Psoas muscle (tissue), 8 donors: Measurements from ENCODE around the gene BAG5. TPM values are rescaled to one million over a fixed set of nuclear protein-coding genes. Genes with fewer than 3 reads are reported as not detected.
A peak's percentile ranks its signal among the peaks of the same experiment; 100 is the strongest.

Experiments used
- ATAC-seq, 4 donors: fragments of 200-7000 bp; cut with Tn5 transposase; one replicate each; pipeline ENCODE4 v1.9.1; 2020; ENCODE audit warnings: moderate library complexity in 3 of 4, mild to moderate bottlenecking in 2 of 4
- DNase-seq, 2 donors: peaks; one replicate each; pipeline ENCODE4 v3.0.0-alpha.2; 2020
- H3K27ac ChIP-seq: fragments of 200-600 bp; one replicate; pipeline ENCODE4 v1.8.0; 2022
- H3K27me3 ChIP-seq, 3 donors: fragments of 200-600 bp in 1 of 3; one replicate each; pipeline versions ENCODE4 v1.6.1 to v1.8.0; 2013 to 2022; ENCODE audit warnings: low read length in 2 of 3, mild to moderate bottlenecking in 2 of 3, moderate library complexity in 1 of 3; ENCODE audit not compliant: insufficient read depth in 3 of 3
- H3K36me3 ChIP-seq, 2 donors: fragments of 200-600 bp in 1 of 2; one replicate each; pipeline versions ENCODE4 v1.6.1 to v1.8.0; 2013 to 2022; ENCODE audit warnings: low read depth in 1 of 2, mild to moderate bottlenecking in 1 of 2, moderate library complexity in 1 of 2; ENCODE audit not compliant: insufficient read depth in 1 of 2
- H3K4me1 ChIP-seq: fragments of 200-600 bp; one replicate; pipeline ENCODE4 v1.8.0; 2022
- H3K4me3 ChIP-seq: fragments of 200-600 bp; one replicate; pipeline ENCODE4 v1.8.0; 2022; ENCODE audit warnings: mild to moderate bottlenecking
- H3K9me3 ChIP-seq: fragments of 200-600 bp; one replicate; pipeline ENCODE4 v1.8.0; 2022
- WGBS, 3 donors: extraction: QIAGEN DNeasy Blood & Tissue Kit; methylation state at CpG; one replicate each; pipeline versions ENCODE4 v1.1.6 to v1.1.7; 2013; 5-methylcytosine and 5-hydroxymethylcytosine counted together
- intact Hi-C, 2 donors: fragments of 100-400 bp; cut with DNase I; formaldehyde crosslinking; loops; one replicate each; pipeline versions ENCODE4 v1.11.0 to v1.14.2; 2022
- polyA plus RNA-seq, 3 donors: library from polyadenylated mRNA; stranded (reverse); fragments of 200-250 nt; gene quantifications; one replicate each; pipeline ENCODE4 v1.2.3, GENCODE V29; 2013
- total RNA-seq, 4 donors: library from RNA; stranded (reverse); fragmentation: NEBNext Ultra II Directional in 2 of 4; extraction: Animal tissue kit (Norgen Biotek cat#: 25700) in 2 of 4; gene quantifications; one replicate each; pipeline versions ENCODE4 v1.2.1 to v1.2.4, GENCODE V29; 2021 to 2023
- TF ChIP-seq, protein P1 (sequence below): fragments of 200-600 bp; IDR thresholded peaks from one replicate; pipeline ENCODE4 v1.8.0; 2022; ENCODE audit warnings: antibody characterized with exemption
- donor health status: healthy with polysubstance abuse.
- donor health status: DM: no; HTN: no; CAD: no; lungs with moderate emphysema.
- donor health status: Bipolar disorder and iron deficiency.
- donor health status: healthy.
- donor health status: DM: yes; HTN: yes; CAD: no.
- donor health status: DM: no; HTN: no; CAD: no.
- donor health status: DM: no; HTN: no; CAD: no.
- donor health status: DM: yes; HTN: yes; CAD: no.

Gene BAG5
- total and polyA plus RNA-seq, 7 donors, result 8.7 to 29.5 (median 17.9) TPM

DNA sequence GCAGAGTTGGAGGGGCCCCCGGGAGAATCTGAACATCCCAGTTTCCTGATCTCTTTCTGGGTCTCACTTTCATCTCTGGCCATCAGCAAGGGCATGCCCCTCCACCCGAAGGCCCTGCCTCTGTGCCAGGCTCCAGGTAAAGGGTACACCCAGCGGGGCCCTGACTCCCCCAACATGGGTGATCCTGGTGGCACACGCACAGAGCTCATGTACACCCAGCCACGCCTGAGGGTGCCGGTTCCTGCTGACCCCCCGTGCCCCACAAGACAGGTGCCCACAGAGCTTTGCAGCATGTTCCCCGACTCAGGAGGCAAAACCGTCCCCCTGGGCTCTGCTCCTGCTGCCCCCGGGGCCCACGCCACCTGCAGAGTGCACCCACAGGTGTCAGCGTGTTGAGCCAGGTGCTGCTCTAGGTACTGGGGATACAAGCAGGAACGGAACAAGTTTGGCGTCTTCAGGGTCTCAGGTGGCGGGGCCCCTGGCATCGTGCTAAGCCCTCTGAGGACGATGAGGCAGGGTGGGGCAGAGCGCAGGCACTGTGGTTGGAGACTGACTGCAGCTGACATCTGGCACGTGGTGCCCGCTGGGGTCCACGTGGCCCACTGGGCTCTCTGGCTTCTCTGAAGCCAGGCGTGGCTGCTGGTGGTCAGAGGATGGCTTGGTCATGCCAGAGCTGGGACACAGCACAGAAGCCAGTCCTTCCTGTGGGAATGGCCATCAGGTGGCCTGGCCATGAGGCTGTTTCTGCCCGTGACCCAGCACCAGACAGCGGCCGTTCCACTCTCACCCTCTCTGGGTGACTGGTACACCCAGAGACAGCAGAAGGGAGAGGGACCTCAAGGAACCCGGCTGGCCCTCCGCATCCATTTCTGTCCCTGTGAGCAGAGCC lies 13.8 kb downstream of the BAG5 start:
- WGBS, 3 donors, result 75 to 80% (median 76%) methylated on average over 27 of the region's 27 CpGs
- no peak for ATAC-seq
- TF ChIP-seq, protein P1, sequence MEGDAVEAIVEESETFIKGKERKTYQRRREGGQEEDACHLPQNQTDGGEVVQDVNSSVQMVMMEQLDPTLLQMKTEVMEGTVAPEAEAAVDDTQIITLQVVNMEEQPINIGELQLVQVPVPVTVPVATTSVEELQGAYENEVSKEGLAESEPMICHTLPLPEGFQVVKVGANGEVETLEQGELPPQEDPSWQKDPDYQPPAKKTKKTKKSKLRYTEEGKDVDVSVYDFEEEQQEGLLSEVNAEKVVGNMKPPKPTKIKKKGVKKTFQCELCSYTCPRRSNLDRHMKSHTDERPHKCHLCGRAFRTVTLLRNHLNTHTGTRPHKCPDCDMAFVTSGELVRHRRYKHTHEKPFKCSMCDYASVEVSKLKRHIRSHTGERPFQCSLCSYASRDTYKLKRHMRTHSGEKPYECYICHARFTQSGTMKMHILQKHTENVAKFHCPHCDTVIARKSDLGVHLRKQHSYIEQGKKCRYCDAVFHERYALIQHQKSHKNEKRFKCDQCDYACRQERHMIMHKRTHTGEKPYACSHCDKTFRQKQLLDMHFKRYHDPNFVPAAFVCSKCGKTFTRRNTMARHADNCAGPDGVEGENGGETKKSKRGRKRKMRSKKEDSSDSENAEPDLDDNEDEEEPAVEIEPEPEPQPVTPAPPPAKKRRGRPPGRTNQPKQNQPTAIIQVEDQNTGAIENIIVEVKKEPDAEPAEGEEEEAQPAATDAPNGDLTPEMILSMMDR, result no peak
- Histone ChIP-seq H3K36me3 (no peaks in the 10 kb centered on the region), H3K9me3 (no peaks in the 10 kb centered on the region), H3K4me1 (peaks cover 44% of the 10 kb centered on the region), H3K27me3 (no peaks in the 10 kb centered on the region), H3K27ac (peak overlapping the region; percentile 30), H3K4me3 (no peak overlapping the region)
- peak in 1 of 2 donors; percentile 14 for DNase-seq
- intact Hi-C loops, result loop anchor here in 1 of 2 donors (10.0 kb wide), 1 partner anchor 54 kb away; no protein-coding TSS in a partner anchor

DNA sequence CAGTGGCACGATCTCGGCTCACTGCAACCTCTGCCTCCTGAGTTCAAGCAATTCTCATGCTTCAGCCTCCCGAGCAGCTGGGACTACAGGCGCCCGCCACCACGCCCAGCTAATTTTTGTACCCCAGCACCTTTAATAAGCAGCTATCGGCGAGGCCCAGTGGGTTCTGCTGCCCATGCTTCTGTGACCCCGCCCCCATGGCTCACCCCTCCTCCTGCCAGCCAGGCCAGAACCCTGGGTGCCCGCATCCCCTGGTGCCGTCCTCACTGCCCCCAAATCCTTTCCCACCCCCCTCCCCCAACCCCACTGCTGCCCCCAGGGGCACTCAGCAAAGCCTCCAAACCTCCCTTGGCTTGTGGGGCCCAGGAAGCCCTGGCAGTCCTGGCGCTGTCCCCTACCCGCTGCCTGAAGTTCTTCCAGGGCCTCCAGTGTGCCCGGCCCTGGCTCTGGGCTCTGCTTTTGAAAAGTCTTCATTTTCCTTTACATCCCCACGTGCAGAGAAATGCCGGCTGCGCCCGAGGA lies 14.5 kb downstream of the BAG5 start:
- ATAC-seq, result no peak
- H3K4me1 ChIP-seq, result peaks cover 46% of the 10 kb centered on the region
- H3K36me3 ChIP-seq, result no peaks in the 10 kb centered on the region
- intact Hi-C loops, result loop anchor here (1.0 to 10.0 kb wide), 3 partner anchors 29 to 53 kb away; no protein-coding TSS in a partner anchor
- peak in 1 of 2 donors; percentile 14 for DNase-seq
- no peak overlapping the region for H3K4me3 ChIP-seq
- TF ChIP-seq, protein P1, result no peak
- no peak overlapping the region for H3K27ac ChIP-seq
- H3K27me3 ChIP-seq, result no peaks in the 10 kb centered on the region
- no peaks in the 10 kb centered on the region for H3K9me3 ChIP-seq
- WGBS, 3 donors, result 89 to 91% (median 90%) methylated on average over 16 to 18 of the region's 18 CpGs

DNA sequence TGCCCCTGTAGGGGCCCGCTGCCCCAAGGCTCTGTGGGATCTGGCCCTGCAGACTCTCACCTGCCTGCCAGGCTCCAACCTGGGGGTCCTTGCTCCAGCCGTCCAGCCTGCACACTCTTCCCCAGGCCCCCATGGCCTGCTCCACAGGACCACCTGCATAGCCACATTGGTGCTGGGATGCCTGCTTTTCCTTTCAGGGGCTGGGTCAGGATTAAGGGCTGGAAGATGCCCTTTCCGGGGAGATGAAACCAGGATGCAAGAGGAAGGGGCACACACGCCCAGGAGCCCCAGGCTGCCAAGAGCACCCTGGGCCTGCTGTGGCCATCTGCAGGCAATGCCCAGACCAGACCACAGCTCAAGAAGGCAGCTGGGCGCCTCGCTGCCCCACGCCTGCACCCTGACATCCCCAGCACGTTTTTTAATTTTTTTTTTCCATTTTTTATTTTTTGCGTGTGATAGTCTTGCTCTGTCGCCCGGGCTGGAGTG lies 15.0 kb downstream of the BAG5 start:
- Histone ChIP-seq H3K27ac (no peak overlapping the region), H3K4me1 (peaks cover 47% of the 10 kb centered on the region), H3K4me3 (no peak overlapping the region), H3K27me3 (no peaks in the 10 kb centered on the region), H3K36me3 (no peaks in the 10 kb centered on the region), H3K9me3 (no peaks in the 10 kb centered on the region)
- intact Hi-C loops, result loop anchor here (1.0 to 10.0 kb wide), 3 partner anchors 29 to 53 kb away; no protein-coding TSS in a partner anchor
- 83 to 90% (median 84%) methylated on average over 11 of the region's 11 CpGs for WGBS, 3 donors
- DNase-seq, result peak in 1 of 2 donors; percentile 10
- TF ChIP-seq, protein P1, result no peak
- ATAC-seq, result no peak

DNA sequence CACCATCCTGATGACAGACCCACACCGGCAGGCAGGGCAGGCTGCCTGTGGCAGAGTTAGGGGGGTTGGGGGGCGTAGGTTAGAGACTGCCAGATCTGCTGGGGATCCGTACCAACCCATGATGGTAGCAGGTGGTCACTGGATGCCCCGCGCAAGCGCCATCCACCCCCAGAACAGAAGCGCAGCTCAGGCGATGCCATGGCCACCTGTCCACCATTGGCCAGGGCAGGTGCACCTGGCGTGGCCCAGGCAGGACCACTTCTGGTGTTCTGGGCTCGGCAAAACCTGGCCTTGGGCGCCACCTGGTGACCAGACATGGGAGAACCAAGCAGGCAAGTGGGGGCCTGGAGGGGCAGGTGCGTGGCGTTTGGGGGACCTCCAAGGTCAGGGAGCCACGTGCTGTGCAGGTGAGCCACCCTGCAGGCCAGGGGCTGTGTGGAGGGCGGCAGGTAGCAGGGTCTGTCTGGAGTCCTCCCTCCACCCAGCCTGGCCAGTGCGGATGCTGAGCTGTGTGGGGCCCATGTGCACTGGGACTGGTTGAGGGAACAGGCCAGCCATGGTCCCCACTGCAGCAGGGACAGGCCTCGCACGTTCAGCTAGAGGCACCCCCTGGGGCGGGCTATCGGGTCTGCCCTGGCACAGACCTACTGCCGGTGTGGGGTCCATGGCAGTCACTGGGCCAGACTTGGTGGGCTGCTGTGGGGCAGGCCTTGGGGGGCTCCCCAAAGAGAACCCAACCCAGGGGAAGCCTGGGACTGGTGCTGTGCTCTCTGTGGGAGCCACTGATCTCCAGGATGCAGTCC lies 15.6 kb downstream of the BAG5 start:
- DNase-seq (peak; percentile 79 to 88), ATAC-seq (peak; percentile 23 to 62 (median 48))
- Histone ChIP-seq H3K27ac (no peak overlapping the region), H3K36me3 (no peaks in the 10 kb centered on the region), H3K4me3 (no peak overlapping the region), H3K27me3 (no peaks in the 10 kb centered on the region), H3K9me3 (no peaks in the 10 kb centered on the region), H3K4me1 (peaks cover 46% of the 10 kb centered on the region)
- WGBS, 3 donors, result 19 to 28% (median 20%) methylated on average over 21 of the region's 21 CpGs
- intact Hi-C loops, result loop anchor here (1.0 to 10.0 kb wide), 3 partner anchors 28 to 52 kb away; no protein-coding TSS in a partner anchor
- TF ChIP-seq, protein P1, result peak; percentile 93
